Measurements from ENCODE around the gene CABCOCO1. TPM values are rescaled to one million over a fixed set of nuclear protein-coding genes. Genes with fewer than 3 reads are reported as not detected.

CABCOCO1 gene
- total and polyA plus RNA-seq, 8 donors = 1.7 to 6.0 (median 3.4) TPM; not detected in 1

DNA sequence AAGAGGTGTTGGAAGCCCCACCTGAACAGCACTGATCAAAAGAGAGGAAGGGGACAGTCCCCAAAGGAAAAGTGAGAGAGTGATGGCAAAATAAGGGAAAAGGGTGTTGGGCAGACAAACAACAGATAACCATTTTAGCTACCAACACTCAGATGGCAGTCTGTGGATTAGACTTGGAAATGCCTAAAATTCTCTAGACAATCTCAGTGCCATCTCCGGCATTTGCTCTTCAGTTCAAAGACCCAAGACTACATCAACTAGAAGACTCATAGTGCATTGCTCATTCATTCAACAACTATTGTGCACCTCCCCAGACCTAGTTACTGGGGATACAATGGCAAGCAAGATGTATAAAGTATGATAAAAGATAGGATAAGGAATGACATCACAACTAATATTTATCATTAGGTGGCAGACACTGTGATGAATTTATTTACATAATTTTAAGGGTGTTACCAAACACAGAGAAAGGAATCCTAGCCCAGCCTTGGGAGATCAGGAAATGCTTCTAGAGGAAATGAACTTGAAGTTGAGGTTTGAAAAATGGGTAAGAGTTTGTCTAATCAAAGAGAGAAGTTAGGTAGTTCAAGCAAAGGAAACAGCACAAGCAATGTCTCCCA, 129.5 kb downstream of the CABCOCO1 start:
- Histone ChIP-seq H3K36me3 (no peaks in the 10 kb centered on the region), H3K27me3 (no peaks in the 10 kb centered on the region), H3K4me3 (no peak overlapping the region), H3K9me3 (no peaks in the 10 kb centered on the region), H3K27ac (no peak overlapping the region), H3K4me1 (no peaks in the 10 kb centered on the region)
- ATAC-seq (no peak), DNase-seq (no peak)
- TF ChIP-seq, protein P1, sequence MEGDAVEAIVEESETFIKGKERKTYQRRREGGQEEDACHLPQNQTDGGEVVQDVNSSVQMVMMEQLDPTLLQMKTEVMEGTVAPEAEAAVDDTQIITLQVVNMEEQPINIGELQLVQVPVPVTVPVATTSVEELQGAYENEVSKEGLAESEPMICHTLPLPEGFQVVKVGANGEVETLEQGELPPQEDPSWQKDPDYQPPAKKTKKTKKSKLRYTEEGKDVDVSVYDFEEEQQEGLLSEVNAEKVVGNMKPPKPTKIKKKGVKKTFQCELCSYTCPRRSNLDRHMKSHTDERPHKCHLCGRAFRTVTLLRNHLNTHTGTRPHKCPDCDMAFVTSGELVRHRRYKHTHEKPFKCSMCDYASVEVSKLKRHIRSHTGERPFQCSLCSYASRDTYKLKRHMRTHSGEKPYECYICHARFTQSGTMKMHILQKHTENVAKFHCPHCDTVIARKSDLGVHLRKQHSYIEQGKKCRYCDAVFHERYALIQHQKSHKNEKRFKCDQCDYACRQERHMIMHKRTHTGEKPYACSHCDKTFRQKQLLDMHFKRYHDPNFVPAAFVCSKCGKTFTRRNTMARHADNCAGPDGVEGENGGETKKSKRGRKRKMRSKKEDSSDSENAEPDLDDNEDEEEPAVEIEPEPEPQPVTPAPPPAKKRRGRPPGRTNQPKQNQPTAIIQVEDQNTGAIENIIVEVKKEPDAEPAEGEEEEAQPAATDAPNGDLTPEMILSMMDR (IDR thresholded peaks at IDR 0.05) = no peak
- intact Hi-C loops (cut with DNase I) = no loop called here

DNA sequence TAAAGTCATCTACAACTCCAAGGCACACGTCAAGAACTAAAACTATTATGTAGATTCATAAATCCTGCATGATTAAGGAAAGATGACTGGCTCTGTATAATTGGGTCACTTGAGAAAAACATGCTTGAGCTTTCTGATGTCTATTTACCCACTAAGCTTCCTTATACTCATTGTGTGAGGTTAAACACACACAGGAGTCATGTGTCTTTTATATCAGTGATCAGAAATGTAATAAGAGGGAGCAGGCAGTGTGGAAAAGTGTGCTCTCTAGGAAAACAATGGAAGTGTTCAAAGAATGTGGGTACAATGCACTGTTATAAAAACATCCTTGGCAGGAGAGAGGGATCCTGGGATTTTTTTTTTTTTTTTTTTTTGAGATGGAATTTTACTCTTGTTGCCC, 130.2 kb downstream of the CABCOCO1 start:
- Histone ChIP-seq H3K36me3 (no peaks in the 10 kb centered on the region), H3K4me3 (no peak overlapping the region), H3K4me1 (no peaks in the 10 kb centered on the region), H3K9me3 (no peaks in the 10 kb centered on the region), H3K27ac (no peak overlapping the region), H3K27me3 (no peaks in the 10 kb centered on the region)
- DNase-seq (no peak), ATAC-seq (peak; percentile 41)
- intact Hi-C loops (cut with DNase I) = no loop called here
- TF ChIP-seq, protein P1 (IDR thresholded peaks at IDR 0.05) = no peak

DNA sequence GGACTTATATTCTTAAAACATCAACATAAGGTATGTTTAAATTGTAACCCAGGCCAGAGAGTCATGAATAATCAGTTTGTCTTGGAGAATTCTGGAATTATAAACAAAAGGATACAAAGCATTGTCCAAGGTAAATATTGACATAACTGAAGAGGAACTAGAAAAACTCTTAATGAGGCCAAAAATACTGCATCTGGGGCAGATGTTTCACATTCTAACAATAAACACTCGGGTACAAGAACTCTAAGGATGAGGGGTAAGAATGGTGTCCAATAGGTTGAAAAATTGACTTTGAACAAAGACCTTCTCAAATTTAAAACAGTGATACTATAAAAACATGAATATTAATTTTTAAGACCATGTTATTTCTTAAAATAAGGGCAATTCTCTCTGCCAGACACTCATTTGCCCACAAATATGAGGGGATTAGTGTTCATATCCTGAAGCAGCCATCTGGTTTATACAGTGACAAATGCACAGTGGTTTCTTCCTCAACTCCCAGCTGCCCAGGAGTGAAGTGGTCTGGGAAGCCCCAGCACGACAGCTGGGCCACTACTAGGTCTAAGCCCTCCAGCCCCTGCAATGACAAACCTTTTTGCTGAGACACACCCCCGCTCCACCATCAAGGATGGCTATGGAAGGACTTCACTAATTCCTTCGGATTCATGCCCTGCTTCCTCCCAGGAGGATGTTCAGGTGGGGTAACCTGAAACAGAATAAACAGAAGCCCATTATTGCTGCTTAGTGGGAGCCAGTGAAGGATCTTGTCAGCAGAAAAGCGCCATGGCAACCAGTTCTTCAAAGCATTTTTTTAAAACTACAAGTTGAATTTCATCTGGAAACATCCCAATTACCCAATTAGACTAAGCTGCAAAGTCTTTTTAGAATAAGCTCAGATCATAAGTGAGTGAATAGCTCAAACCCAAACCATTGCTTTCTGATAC, 131.3 kb downstream of the CABCOCO1 start:
- H3K27ac ChIP-seq = no peak overlapping the region
- no peaks in the 10 kb centered on the region for H3K27me3 ChIP-seq
- H3K4me1 ChIP-seq = no peaks in the 10 kb centered on the region
- DNase-seq = peak in 1 of 4 donors; percentile 36
- intact Hi-C loops (cut with DNase I) = no loop called here
- H3K36me3 ChIP-seq = no peaks in the 10 kb centered on the region
- no peaks in the 10 kb centered on the region for H3K9me3 ChIP-seq
- no peak overlapping the region for H3K4me3 ChIP-seq
- peak; percentile 30 for ATAC-seq
- TF ChIP-seq, protein P1 (IDR thresholded peaks at IDR 0.05) = no peak

DNA sequence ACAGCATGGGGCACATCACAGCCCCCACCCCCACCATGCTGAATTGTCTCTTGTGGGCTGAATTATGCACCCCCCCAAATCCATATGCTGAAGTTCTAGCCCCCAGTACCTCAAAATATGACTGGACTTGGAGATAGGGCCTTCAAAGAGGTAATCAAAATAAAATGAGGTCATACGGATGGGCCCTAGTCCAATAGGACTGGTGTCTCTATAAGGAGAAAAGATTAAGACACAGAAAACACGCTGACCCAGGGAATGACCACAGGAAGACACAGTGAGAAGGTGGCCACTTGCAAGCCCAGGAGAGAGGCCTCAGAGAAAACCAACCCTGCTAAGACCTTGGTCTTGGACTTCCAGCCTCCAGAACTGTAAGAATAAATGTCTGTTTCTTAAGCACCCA, 132.4 kb downstream of the CABCOCO1 start:
- Histone ChIP-seq H3K27ac (no peak overlapping the region), H3K4me3 (no peak overlapping the region), H3K9me3 (no peaks in the 10 kb centered on the region), H3K4me1 (no peaks in the 10 kb centered on the region), H3K36me3 (no peaks in the 10 kb centered on the region), H3K27me3 (no peaks in the 10 kb centered on the region)
- TF ChIP-seq, protein P1 (IDR thresholded peaks at IDR 0.05) = no peak
- intact Hi-C loops (cut with DNase I) = no loop called here
- ATAC-seq = no peak
- no peak for DNase-seq

DNA sequence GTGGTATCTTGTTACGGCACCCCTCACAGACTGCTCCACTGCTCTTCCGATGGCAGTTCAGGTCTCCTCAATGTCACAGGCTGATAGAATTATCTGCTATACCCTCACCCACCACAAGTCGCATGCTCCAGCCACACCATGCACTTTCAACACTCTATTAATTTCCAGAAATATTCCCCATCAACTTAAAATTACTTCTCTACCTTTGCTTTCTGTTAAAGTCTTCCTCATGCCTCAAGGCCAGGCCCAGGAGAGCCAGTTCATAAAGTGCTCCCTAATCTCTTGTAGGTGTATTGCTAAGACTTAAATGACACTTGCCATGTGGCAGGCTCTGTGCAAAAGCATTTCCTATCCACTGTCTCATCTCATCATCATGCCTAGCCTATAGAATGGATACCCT, 132.8 kb downstream of the CABCOCO1 start:
- no peaks in the 10 kb centered on the region for H3K9me3 ChIP-seq
- intact Hi-C loops (cut with DNase I) = no loop called here
- H3K36me3 ChIP-seq = no peaks in the 10 kb centered on the region
- H3K27ac ChIP-seq = no peak overlapping the region
- ATAC-seq (no peak), DNase-seq (no peak)
- H3K27me3 ChIP-seq = no peaks in the 10 kb centered on the region
- TF ChIP-seq, protein P1 (IDR thresholded peaks at IDR 0.05) = no peak
- H3K4me3 ChIP-seq = no peak overlapping the region
- no peaks in the 10 kb centered on the region for H3K4me1 ChIP-seq

All from left lung (tissue), 10 donors.